Stomach (tissue), 4 donors: ENCODE measurements around the gene C5orf24.

Experiments used
- CTCF ChIP-seq, 7 experiments: fragments of 450-650 bp in 4 of 7; fragments of 200-600 bp in 3 of 7; sonication (generic) in 3 of 7; IDR thresholded peaks; one replicate each; pipeline ENCODE4 v1.5.1; 2016 to 2019; ENCODE audit warnings: antibody characterized with exemption in 7 of 7, control low read depth in 2 of 7, mild to moderate bottlenecking in 1 of 7
- EP300 ChIP-seq: sonication (generic); formaldehyde crosslinking; IDR thresholded peaks from one replicate; pipeline ENCODE4 v1.6.1; 2017; ENCODE audit warnings: antibody characterized with exemption
- POLR2A ChIP-seq, 4 donors: fragments of 450-650 bp; IDR thresholded peaks; one replicate each; pipeline ENCODE4 v1.6.1; 2016; ENCODE audit warnings: antibody characterized with exemption in 4 of 4, control low read depth in 2 of 4, mild to moderate bottlenecking in 1 of 4, moderate library complexity in 1 of 4
- POLR2AphosphoS5 ChIP-seq, 3 donors: sonication (generic); formaldehyde crosslinking; IDR thresholded peaks; one replicate each; pipeline ENCODE4 v1.6.1; 2016; ENCODE audit warnings: antibody characterized with exemption in 3 of 3

GRCh38 chr5:134857401-134857800 is 11.6 kb downstream of the C5orf24 start:
- TF ChIP-seq POLR2AphosphoS5 (IDR thresholded peaks at IDR 0.05): no peak
- no peak for TF ChIP-seq CTCF (IDR thresholded peaks at IDR 0.05)
- no peak for TF ChIP-seq POLR2A (IDR thresholded peaks at IDR 0.05)
- no peak for TF ChIP-seq EP300
